ENCODE results near the gene FOXL3. TPM values are rescaled to one million over a fixed set of nuclear protein-coding genes. Genes with fewer than 3 reads are reported as not detected.

Gene FOXL3
- total RNA-seq, 4 donors from 2014 or later = not detected

GRCh38 chr7:251446-252175, 38.4 kb upstream of the FOXL3 start:
- no peak for ATAC-seq (ENCODE audit: low FRiP score)
- TF ChIP-seq CTCF (IDR thresholded peaks at IDR 0.05) = no peak
- DNase-seq (ENCODE audit: low spot score) = no peak

GRCh38 chr7:252216-252965, 37.6 kb upstream of the FOXL3 start:
- DNase-seq (ENCODE audit: low spot score) (no peak), ATAC-seq (ENCODE audit: low FRiP score) (no peak)
- TF ChIP-seq CTCF (IDR thresholded peaks at IDR 0.05) = no peak

- no peak for ATAC-seq (ENCODE audit: low FRiP score)
Measured at GRCh38 chr7:252981-253380, 37.0 kb upstream of the FOXL3 start.

GRCh38 chr7:253581-254336, 36.2 kb upstream of the FOXL3 start:
- no peak for DNase-seq (ENCODE audit: low spot score)

More at GRCh38 chr7:252981-253380, 37.0 kb upstream of the FOXL3 start:
- no peak for DNase-seq (ENCODE audit: low spot score)
- no peak for TF ChIP-seq CTCF (IDR thresholded peaks at IDR 0.05)

GRCh38 chr7:254337-255037, 35.5 kb upstream of the FOXL3 start:
- no peak for TF ChIP-seq CTCF (IDR thresholded peaks at IDR 0.05)
- DNase-seq (ENCODE audit: low spot score) (no peak), ATAC-seq (ENCODE audit: low FRiP score) (no peak)

More at GRCh38 chr7:253581-254336, 36.2 kb upstream of the FOXL3 start:
- ATAC-seq (ENCODE audit: low FRiP score) = no peak
- TF ChIP-seq CTCF (IDR thresholded peaks at IDR 0.05) = no peak

- TF ChIP-seq CTCF (IDR thresholded peaks at IDR 0.05) = no peak
- DNase-seq (ENCODE audit: low spot score) = no peak
- no peak for ATAC-seq (ENCODE audit: low FRiP score)
Measured at GRCh38 chr7:255038-255435, 34.9 kb upstream of the FOXL3 start.
